NCI-H2171 (cell line): Measurements from ENCODE around the gene SYT14.
"Not testable (repeated sequence)": the region's sequence is repeated elsewhere in the genome, so short reads cannot be mapped to it uniquely, and the experiment has no call there.

Source experiments
- DNase-seq: peaks from one replicate; lab custom pipeline; 2025; lab: John Stamatoyannopoulos, UW

The SYT14 gene

GRCh38 chr1:209937996-209938959, at the start of gene SYT14:
TSS of gene SYT14 (plus strand) at chr1:209938217. CDS start at chr1:209938265, 48 bp downstream.
- DNase-seq: peak; percentile 83

DNA sequence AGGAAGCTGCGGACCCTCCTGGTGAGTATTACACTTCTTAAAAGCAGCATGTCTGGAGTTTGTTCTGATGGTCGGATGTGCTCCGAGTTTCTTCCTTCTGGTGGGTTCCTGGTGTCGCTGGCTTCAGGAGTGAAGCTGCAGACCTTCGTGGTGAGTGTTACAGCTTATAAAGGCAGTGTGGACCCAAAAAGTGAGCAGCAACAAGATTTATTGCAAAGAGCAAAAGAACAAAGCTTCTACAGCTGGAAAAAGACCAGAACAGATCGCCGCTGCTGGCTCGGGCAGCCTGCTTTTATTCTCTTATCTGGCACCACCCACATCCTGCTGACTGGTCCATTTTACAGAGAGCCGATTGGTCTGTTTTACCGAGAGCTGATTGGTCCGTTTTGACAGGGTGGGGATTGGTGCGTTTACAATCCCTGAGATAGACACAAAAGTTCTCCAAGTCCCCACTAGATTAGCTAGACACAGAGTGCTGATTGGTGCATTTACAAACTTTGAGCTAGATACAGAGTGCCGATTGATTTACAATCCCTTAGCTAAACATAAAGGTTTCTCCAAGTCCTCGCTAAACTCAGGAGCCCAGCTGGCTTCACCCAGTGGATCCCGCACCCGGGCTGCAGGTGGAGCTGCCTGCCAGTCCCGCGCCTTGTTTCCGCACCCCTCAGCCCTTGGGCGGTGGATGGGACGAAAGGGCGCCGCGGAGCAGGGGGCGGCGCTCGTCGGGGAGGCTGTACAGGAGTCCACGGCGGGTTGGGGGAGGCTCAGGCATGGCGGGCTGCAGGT, 49.5 kb upstream of the SYT14 start:
- DNase-seq: not testable (repeated sequence)

DNA sequence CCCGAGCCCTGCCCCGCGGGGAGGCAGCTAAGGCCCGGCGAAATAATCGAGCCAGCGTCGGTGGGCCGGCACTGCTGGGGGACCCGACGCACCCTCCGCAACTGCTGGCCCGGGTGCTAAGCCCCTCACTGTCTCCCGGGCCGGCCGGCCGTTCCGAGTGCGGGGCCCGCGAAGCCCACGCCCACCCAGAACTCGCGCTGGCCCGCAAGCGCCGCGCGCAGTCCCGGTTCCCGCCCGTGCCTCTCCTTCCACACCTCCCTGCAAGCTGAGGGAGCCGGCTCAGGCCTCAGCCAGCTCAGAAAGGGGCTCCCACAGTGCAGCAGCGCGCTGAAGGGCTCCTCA, 49.0 kb upstream of the SYT14 start:
- no peak for DNase-seq

GRCh38 chr1:209890641-209891330, 47.2 kb upstream of the SYT14 start:
- DNase-seq: no peak

GRCh38 chr1:209893751-209894150, 44.3 kb upstream of the SYT14 start:
- no peak for DNase-seq

GRCh38 chr1:209895709-209896108, 42.3 kb upstream of the SYT14 start:
- DNase-seq: no peak

DNA sequence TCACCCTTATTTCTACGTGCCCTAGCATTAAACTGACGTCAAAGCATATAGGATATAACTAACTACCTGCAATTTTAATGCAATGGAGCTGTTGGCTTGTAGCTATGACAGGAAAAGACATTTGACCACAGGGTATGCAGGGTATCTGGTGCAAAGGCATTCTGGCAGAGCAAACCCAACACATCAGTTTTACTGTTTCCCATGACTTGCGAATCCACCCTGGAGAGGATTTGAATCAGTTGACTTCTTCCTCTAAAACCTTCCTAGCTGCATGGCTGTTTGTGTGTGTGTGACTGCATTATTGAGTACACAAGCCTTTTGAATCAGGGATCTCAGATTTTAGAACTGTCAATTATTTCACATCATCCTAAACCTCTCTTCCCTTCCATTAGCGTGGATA, 41.7 kb upstream of the SYT14 start:
- no peak for DNase-seq

GRCh38 chr1:209898271-209898670, 39.7 kb upstream of the SYT14 start:
- DNase-seq: not testable (repeated sequence)

- not testable (repeated sequence) for DNase-seq
These were observed 39.2 kb upstream of the SYT14 start for GRCh38 chr1:209898851-209899250.

DNA sequence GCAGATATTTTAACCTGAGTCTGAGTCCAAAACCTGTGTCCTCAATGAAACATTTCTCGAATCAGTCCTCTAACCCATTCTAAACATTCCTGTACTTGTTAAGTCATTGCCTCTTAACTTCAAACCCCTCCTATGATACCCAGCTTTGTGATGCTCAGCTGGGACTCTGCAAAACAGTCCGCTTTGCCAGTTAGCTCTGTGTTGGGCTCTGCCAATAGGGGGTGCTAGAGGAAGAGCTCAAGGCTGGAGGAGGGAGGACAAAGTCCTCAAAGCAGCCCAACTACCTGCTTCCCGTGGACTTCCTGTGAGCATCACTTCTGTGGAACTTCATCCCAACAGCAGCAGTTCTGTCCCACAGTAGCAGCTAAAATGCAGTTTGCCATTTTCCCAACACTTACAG, 38.1 kb upstream of the SYT14 start:
- no peak for DNase-seq

GRCh38 chr1:209900734-209901133, 37.3 kb upstream of the SYT14 start:
- no peak for DNase-seq

DNA sequence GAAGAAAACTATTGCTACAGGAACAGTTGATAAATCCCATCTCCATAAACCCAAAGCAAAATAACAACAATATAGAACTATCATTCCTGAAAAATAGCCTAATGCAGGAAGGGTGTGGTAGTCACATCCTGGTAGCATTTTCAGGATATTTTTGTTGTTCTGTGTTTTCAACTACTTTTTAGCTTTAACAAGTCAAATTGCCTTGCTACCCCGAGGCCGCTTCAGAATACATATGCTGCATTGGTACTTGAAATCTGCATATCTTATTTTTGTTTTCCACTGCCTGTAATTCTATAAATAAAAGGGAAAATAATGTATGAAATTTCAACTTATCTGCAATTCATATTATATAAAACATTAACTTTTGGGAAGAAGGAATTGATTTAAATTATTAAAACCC, 36.8 kb upstream of the SYT14 start:
- DNase-seq: no peak

DNA sequence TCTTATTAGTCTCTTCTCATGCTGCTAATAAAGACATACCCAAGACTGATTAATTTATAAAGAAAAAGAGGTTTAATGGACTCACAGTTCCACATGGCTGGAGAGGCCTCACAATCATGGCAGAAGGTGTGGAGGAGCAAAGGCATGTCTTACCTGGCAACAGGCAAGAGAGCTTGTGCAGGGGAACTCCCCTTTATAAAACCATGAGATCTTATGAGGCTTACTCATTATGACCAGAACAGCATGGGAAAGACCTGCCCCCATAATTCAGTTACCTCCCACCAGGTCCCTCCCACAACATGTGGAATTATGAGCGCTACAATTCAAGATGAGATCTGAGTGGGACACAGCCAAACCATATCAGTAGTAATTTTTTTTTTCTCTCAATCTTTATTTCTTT, 33.2 kb upstream of the SYT14 start:
- not testable (repeated sequence) for DNase-seq

DNA sequence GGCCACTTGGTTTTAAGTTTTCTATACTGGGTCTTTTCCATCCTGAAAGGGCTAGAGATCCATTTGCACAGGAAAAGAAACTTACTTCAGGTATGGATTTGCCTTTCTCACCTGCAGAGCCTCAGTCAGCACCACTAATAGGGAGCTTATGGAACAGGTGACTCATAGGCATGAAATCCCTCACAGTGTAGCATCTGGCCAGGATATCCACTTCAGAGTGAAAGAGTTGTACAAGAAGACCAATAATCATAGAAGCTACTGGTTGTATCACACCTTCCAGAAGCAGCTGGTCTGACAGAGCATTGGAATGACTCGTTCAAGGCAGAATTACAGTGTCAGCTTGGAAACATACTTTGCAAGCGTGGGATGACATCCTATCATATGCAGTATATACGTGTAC, 26.3 kb upstream of the SYT14 start:
- no peak for DNase-seq

GRCh38 chr1:209912306-209912705, 25.7 kb upstream of the SYT14 start:
- DNase-seq: no peak

- not testable (repeated sequence) for DNase-seq
These were observed 18.4 kb upstream of the SYT14 start for GRCh38 chr1:209919637-209920036.

- DNase-seq: no peak
These were observed 17.2 kb upstream of the SYT14 start for GRCh38 chr1:209920844-209921243.

GRCh38 chr1:209924390-209924789, 13.6 kb upstream of the SYT14 start:
- no peak for DNase-seq

- peak; percentile 45 for DNase-seq
These were observed 12.0 kb upstream of the SYT14 start for GRCh38 chr1:209926045-209926444.

DNA sequence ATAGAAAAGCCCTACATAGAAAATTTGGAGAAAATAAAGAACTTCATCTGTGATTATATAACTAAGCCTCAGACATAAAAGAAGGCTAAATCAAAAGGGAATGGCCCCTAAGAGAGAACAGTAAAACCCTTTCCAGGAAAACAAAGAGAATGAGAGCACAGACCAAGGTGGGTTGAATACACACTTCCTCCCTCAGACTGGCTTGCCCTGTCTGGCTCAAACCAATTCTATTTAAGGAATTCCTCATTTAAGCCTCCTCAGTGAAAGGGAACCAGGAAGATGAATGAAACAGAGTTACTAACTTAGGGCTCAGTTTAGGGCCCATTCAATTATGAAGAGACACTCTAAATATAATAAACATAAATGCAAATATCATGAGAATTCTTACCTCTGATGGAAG, 10.6 kb upstream of the SYT14 start:
- no peak for DNase-seq

DNA sequence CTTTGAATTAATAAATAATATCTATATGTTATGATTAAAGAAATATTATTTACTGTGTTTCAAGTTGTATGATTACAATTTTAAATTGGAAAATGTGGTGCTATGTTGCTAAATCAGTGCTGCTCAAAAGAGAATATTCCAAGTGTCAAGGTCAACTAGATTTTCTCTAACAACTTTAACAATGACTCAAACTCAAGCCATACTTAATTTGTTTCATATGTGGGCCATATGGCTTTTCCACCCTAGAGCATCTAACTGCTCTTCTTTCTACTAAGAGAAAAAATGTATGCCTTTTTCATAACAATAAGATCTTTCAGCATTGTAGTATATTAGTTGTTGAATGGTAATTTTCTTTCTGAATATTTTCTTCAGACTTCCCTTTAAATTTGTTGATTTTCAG, 8.3 kb upstream of the SYT14 start:
- no peak for DNase-seq

DNA sequence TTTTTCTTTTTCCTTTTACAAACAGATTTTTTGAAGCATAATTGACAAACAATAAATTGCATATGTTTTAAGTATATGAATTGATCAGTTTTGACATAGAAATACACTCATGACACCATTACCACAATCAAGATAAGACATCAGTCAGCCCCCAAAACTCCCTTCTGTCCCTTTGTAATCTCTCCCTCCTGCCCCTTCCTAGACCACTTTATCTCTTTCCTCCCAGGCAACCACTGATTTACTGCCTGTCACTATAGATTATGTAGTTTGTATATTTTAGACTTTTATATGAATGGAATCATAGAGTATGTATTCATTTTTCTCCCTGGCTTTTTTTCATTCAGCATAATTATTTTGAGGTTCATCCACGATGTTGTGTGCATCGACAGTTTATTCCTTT, 6.9 kb upstream of the SYT14 start:
- no peak for DNase-seq

DNA sequence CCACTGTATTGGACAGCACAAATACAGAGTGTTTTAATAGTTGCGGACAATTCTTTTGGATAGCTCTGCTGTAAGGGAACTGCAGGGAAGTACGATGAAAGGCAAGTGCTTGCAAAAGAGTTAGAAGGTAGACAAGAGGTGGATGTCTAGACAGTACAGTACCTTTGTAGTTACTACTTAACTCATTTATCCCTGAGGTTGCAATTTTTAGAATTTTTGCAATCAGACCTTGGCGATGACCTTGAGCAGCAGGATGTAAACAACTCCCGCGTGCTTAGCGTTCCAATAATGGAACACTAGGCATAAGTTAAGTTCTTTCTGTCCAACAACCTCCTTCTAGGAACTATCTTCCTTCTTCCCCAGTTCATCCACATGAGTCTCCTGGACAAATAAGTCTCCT, 1.9 kb upstream of the SYT14 start:
- DNase-seq: no peak
